SK-N-SH treated with all-trans-retinoic acid at 6 μM for 48 hours (cell line): ENCODE results near the gene GFRA1.

Source experiments
- ARNTL ChIP-seq: fragments of 450-650 bp; formaldehyde crosslinking; IDR thresholded peaks from 2 replicates; pipeline ENCODE4 v1.5.0; 2020; ENCODE audit warnings: low read depth, mild to moderate bottlenecking, moderate library complexity, borderline replicate concordance
- CREB5 ChIP-seq: fragments of 250-450 bp; sonication (Bioruptor Pico); IDR thresholded peaks from 2 replicates; pipeline ENCODE4 v1.5.1; 2020; ENCODE audit warnings: low read depth, mild to moderate bottlenecking, moderate library complexity
- ISL1 ChIP-seq: fragments of 250-450 bp; sonication (Bioruptor Pico); IDR thresholded peaks from 2 replicates; pipeline ENCODE4 v2.1.2; 2022; ENCODE audit warnings: mild to moderate bottlenecking, moderate library complexity
- POU6F1 ChIP-seq: fragments of 250-450 bp; sonication (Bioruptor Pico); IDR thresholded peaks from 2 replicates; pipeline ENCODE4 v1.8.0; 2021; ENCODE audit warnings: low read depth, mild to moderate bottlenecking, moderate library complexity, borderline replicate concordance

DNA sequence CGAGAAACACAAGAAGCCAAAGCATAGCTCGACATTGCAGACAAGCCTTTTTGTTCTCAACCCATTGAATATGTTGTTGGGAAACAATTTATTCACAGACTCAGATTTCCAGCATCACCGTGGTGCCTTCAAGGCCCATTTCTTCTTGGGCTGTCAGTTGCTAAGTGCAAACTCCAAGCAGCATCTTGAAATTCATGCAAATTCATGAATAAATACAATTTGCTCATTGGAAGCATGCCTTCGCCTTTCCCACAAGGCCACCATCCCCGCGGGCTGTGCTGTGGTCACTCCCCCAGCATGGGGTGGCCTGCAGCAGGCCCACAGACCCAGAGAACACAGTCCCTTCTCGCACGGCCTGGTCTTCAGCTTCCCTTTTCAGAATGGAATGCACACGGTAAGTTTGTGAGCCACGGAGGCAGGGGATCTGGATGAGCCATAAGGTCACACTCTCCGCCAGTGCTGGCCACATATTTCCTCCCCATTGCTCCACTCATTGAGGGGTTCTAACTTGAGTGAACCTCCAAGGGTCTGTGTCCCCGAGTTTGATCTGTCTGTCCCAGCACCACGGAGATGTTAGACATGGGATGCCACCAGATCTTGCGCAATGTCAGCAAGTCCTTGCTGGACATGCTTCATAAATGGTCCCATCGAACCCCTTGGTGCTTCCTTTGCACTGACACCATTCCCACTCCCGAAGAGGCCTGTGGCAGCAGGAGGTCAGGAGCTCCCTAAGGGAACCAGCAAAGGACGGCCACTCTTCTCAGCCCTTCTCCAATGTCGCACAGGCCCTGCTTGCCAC is 109.5 kb downstream of the GFRA1 start:
- TF ChIP-seq POU6F1 (CRISPR knock-in tag) (no peak), CREB5 (no peak), ISL1 (no peak), ARNTL (CRISPR knock-in tag) (no peak)
